Natural killer cell (primary cell): Measurements from ENCODE around the gene SLC2A11. TPM values are rescaled to one million over a fixed set of nuclear protein-coding genes. Genes with fewer than 3 reads are reported as not detected.

Source experiments
- ATAC-seq, 3 donors: fragments of 150-1000 bp in 2 of 3; fragments of 200-7000 bp in 1 of 3; cut with Tn5 transposase; 1 replicate in 1 of 3; 2 replicates in 2 of 3; pipeline ENCODE4 v1.10.0; 2021; ENCODE audit warnings: mild to moderate bottlenecking in 2 of 3, moderate library complexity in 2 of 3
- DNase-seq, 2 donors: peaks; one replicate each; pipeline versions ENCODE4 v3.0.0 to v3.0.0-alpha.2; 2013 to 2021; ENCODE audit warnings: mixed read lengths in 1 of 2
- H3K27ac ChIP-seq: one replicate; pipeline ENCODE4 v1.5.1; 2013; ENCODE audit warnings: mild to moderate bottlenecking, low read length
- H3K27me3 ChIP-seq: one replicate; pipeline ENCODE4 v1.6.1; 2013; ENCODE audit warnings: low read length; ENCODE audit not compliant: control insufficient read depth, insufficient read depth
- H3K36me3 ChIP-seq: one replicate; pipeline ENCODE4 v1.6.1; 2013; ENCODE audit warnings: low read length; ENCODE audit not compliant: control insufficient read depth, insufficient read depth
- H3K4me1 ChIP-seq: one replicate; pipeline ENCODE4 v1.6.1; 2013; ENCODE audit warnings: low read length; ENCODE audit not compliant: control insufficient read depth, insufficient read depth
- H3K4me3 ChIP-seq: one replicate; pipeline ENCODE4 v1.5.1; 2013; ENCODE audit warnings: low read length
- H3K9me3 ChIP-seq: one replicate; pipeline ENCODE4 v1.6.1; 2013; ENCODE audit warnings: low read length; ENCODE audit not compliant: control insufficient read depth, insufficient read depth
- H3K27ac Mint-ChIP-seq, 2 donors: one replicate each; pipeline ENCODE4 v1.8.0; 2022; ENCODE audit warnings: mild to moderate bottlenecking in 2 of 2, mixed read lengths in 2 of 2, moderate library complexity in 1 of 2
- H3K27me3 Mint-ChIP-seq, 2 donors: one replicate each; pipeline ENCODE4 v1.8.0; 2022; ENCODE audit warnings: low read depth in 2 of 2, mixed read lengths in 2 of 2
- H3K36me3 Mint-ChIP-seq: one replicate; pipeline ENCODE4 v1.8.0; 2022; ENCODE audit warnings: mixed read lengths
- H3K4me1 Mint-ChIP-seq, 2 donors: one replicate each; pipeline ENCODE4 v1.8.0; 2022; ENCODE audit warnings: mixed read lengths in 2 of 2
- H3K4me3 Mint-ChIP-seq: one replicate; pipeline ENCODE4 v1.8.0; 2022; ENCODE audit warnings: mild to moderate bottlenecking, moderate library complexity, mixed read lengths
- H3K9me3 Mint-ChIP-seq, 2 donors: one replicate each; pipeline ENCODE4 v1.8.0; 2022; ENCODE audit warnings: mixed read lengths in 2 of 2
- WGBS: methylation state at CpG from one replicate; pipeline ENCODE4 v1.1.7; 2013; ENCODE audit warnings: missing lambda C conversion rate; ENCODE audit not compliant: insufficient coverage; 5-methylcytosine and 5-hydroxymethylcytosine counted together
- intact Hi-C: fragments of 100-400 bp; cut with micrococcal nuclease; formaldehyde crosslinking; loops from one replicate; pipeline ENCODE4 v1.14.2; 2022
- total RNA-seq, 4 donors: library from RNA; stranded (reverse); fragments of 120-200 nt in 1 of 4; gene quantifications; one replicate each; pipeline versions ENCODE4 v1.2.3 to v1.2.4, GENCODE V29; 2013 to 2022
- TF ChIP-seq, protein P1 (sequence below): fragments of 200-600 bp; IDR thresholded peaks from one replicate; pipeline ENCODE4 v1.8.0; 2022; ENCODE audit warnings: antibody characterized with exemption

Gene SLC2A11
- total RNA-seq, 3 donors from 2014 or later (not counting 1 experiment from before 2014, with no cell fraction given) = 9.2 to 14.1 (median 11.8) TPM

DNA sequence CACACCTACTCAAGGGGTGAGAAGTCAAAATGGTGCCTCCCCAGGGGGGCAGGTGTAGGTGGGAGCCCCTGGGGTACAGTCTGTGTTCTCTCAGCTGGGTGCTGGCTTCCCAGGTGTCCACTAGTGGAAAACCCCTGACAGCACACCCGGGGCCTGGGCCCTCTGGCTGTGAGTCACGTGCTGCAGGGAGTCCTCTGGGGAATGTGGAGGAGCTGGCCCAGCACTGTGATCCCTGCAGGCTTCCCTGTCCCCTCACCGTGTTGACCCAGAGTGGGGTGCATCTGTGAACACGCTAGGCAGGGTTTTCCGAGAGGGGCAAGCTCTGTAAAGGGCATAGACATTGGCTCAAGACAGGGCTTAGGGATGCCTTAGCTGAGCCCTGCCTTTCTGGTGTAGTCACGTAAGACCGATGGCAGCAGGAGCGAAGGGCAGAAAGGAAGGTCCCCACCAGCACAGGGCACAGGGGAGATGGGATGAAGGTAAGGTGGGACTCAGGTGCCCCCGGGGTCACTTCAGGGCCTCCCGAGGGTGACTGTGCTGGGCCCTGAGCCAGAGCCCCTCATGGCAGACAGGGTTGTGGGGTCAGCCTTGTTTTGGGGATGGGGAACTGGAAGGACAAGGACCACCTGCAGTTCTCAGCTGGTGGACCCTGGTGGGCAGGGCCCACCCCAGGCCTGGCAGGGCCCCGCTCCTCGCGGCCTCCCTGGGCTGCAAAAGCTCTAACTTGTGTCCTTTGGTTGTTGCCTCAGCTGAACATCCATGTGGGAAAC lies 33.0 kb upstream of the SLC2A11 start:
- Histone ChIP-seq H3K4me1 (no peaks in the 10 kb centered on the region), H3K9me3 (no peaks in the 10 kb centered on the region), H3K4me3 (no peak overlapping the region), H3K36me3 (peaks cover 74% of the 10 kb centered on the region), H3K27ac (no peak overlapping the region), H3K27me3 (no peaks in the 10 kb centered on the region)
- intact Hi-C loops = no loop called here
- H3K4me1 Mint-ChIP-seq = peaks cover 6 to 15% of the 10 kb centered on the region in 2 donors
- WGBS = 96% methylated on average over 13 of the region's 13 CpGs
- ATAC-seq = no peak
- TF ChIP-seq, protein P1, sequence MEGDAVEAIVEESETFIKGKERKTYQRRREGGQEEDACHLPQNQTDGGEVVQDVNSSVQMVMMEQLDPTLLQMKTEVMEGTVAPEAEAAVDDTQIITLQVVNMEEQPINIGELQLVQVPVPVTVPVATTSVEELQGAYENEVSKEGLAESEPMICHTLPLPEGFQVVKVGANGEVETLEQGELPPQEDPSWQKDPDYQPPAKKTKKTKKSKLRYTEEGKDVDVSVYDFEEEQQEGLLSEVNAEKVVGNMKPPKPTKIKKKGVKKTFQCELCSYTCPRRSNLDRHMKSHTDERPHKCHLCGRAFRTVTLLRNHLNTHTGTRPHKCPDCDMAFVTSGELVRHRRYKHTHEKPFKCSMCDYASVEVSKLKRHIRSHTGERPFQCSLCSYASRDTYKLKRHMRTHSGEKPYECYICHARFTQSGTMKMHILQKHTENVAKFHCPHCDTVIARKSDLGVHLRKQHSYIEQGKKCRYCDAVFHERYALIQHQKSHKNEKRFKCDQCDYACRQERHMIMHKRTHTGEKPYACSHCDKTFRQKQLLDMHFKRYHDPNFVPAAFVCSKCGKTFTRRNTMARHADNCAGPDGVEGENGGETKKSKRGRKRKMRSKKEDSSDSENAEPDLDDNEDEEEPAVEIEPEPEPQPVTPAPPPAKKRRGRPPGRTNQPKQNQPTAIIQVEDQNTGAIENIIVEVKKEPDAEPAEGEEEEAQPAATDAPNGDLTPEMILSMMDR = no peak
- no peak for DNase-seq
- no peak overlapping the region for H3K4me3 Mint-ChIP-seq
- H3K27me3 Mint-ChIP-seq = no peaks in the 10 kb centered on the region
- peaks cover 7% of the 10 kb centered on the region for H3K36me3 Mint-ChIP-seq
- H3K9me3 Mint-ChIP-seq = no peaks in the 10 kb centered on the region
- H3K27ac Mint-ChIP-seq = no peak overlapping the region

DNA sequence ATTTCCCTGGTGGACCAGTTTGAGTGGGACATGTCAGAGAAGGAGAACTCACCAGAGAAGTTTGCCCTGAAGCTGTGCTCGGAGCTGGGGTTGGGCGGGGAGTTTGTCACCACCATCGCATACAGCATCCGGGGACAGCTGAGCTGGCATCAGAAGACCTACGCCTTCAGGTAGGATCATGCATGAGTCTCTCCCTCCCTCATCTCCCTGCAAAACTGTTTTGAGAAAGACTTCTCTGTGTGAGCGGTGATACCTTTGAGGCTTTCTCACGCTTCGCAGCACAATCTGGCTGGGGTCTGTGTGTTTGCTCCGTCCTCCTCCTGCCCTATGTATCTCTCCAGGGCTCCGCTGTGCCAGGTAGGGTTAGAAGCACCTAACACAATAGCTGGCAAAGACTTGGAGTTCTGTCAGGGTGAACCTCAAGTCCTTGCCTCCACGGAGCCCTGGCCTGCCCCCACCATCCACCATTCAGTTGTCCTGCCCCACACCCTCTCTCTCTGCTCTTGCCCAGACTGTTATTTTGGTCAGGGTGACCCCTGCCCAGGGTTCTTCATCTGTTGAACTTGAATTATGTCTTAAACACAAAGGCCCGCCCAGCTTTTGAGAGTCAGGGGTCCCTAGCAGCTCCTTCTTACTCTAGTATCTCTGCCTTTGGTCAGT lies 32.3 kb upstream of the SLC2A11 start:
- H3K4me3 ChIP-seq = no peak overlapping the region
- H3K27me3 ChIP-seq = no peaks in the 10 kb centered on the region
- intact Hi-C loops = no loop called here
- DNase-seq = no peak
- peaks cover 7% of the 10 kb centered on the region for H3K36me3 Mint-ChIP-seq
- H3K27me3 Mint-ChIP-seq = no peaks in the 10 kb centered on the region
- no peak for ATAC-seq
- H3K4me1 ChIP-seq = no peaks in the 10 kb centered on the region
- H3K9me3 ChIP-seq = no peaks in the 10 kb centered on the region
- H3K9me3 Mint-ChIP-seq = no peaks in the 10 kb centered on the region
- H3K27ac Mint-ChIP-seq = no peak overlapping the region
- H3K27ac ChIP-seq = no peak overlapping the region
- 98% methylated on average over 12 of the region's 12 CpGs for WGBS
- H3K36me3 ChIP-seq = peaks cover 80% of the 10 kb centered on the region
- peaks cover 13 to 15% of the 10 kb centered on the region in 2 donors for H3K4me1 Mint-ChIP-seq
- H3K4me3 Mint-ChIP-seq = no peak overlapping the region
- TF ChIP-seq, protein P1 = no peak

DNA sequence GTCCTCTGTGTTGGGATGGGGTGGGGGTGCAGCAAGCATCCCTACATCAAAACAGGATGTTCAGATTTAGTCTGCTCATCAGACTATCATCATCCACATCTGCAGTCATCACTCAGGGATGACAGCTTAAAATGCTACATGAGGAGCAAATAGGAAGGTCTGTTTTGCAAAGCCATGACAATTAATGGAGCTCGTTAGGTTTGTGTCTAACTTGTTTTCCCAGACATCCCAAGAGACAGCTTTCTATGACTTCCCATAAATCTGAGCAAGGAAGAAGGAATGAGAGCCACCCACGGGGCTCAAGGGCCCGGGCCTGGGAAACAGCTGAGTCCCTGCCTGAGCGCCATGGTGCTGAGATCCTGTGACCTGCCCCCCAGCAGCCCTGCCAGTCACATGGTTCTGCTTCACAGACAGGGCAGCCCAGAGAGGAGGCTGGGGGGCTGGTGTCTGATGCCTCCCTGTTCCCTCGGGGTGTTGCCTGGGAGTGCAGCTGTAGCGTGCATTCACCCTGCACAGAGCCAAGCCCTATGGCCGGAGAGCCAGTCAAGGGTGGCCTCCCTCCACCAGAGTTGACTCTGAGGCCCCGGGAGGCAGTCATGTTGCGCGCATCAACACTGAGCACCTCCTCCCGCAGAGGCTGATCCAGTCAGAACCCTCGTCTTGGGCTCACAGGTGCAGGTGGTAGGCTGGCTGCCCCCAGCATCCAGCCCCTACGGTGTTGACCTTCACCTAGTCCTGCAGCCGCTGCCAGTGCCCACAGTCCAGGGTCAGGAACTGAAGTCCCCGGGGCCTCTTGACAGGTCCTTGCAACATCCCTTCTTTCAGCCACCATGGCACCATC lies 30.9 kb upstream of the SLC2A11 start:
- Mint-ChIP-seq H3K4me3 (no peak overlapping the region), H3K36me3 (peaks cover 7% of the 10 kb centered on the region), H3K27me3 (no peaks in the 10 kb centered on the region), H3K4me1 (peaks cover 14 to 15% of the 10 kb centered on the region in 2 donors), H3K9me3 (no peaks in the 10 kb centered on the region), H3K27ac (no peak overlapping the region)
- no peak for DNase-seq
- intact Hi-C loops = no loop called here
- WGBS = 94% methylated on average over 15 of the region's 15 CpGs
- ATAC-seq = peak in 1 of 3 donors; percentile 15
- H3K9me3 ChIP-seq = no peaks in the 10 kb centered on the region
- no peaks in the 10 kb centered on the region for H3K4me1 ChIP-seq
- H3K27ac ChIP-seq = no peak overlapping the region
- H3K36me3 ChIP-seq = peaks cover 79% of the 10 kb centered on the region
- no peak overlapping the region for H3K4me3 ChIP-seq
- H3K27me3 ChIP-seq = no peaks in the 10 kb centered on the region
- TF ChIP-seq, protein P1 = no peak
